RCC 7860 (cell line): Measurements from ENCODE around the gene METTL23.
"Not testable (repeated sequence)": the region's sequence is repeated elsewhere in the genome, so short reads cannot be mapped to it uniquely, and the experiment has no call there.

ENCODE experiments used
- DNase-seq: peaks from one replicate; pipeline ENCODE4 v3.0.0-alpha.2; 2015; ENCODE audit warnings: low spot score
- FAIRE-seq: peaks from 2 replicates; lab custom pipeline; 2012; peaks lifted over from hg19 to GRCh38; lab: Jason Lieb, UNC

METTL23 gene

DNA sequence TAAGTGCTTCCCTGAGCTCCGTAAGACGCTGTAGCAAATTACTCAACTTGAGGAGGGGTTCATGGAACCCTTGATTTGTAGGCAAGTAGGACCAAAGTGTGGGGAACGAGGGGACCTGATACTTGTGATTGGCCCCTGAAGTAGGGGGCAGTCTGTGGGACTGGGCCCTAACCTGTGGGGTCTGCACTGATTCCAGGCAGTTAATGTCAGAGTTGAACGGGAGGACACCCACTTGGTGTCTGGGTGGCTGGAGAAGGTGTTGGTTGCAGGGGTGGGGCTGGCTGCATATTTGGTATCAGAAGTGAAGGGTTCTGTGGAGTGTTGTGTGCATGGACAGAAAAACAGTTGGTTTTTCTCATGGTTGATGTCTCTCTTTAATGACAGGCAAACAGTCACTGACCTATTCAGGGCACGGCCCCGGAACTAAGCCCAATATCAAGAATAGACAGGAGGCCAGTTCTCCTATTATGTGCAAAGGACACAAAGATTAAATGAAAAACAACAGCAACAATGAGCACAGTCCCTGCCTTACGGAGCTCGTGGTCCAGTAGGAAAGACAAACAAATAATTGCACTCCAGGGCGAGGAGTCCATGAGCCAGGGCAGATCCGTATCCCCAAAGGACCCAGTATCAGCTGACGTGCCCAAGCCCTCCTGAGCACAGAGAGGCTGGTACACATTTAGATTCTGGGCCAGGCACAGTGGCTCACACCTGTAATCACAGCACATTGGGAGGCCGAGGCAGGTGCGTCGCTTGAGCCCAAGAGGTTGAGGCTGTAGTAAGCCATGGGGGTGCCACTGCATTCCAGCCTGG lies 35.1 kb upstream of the METTL23 start:
- no peak for DNase-seq
- FAIRE-seq, result no peak

DNA sequence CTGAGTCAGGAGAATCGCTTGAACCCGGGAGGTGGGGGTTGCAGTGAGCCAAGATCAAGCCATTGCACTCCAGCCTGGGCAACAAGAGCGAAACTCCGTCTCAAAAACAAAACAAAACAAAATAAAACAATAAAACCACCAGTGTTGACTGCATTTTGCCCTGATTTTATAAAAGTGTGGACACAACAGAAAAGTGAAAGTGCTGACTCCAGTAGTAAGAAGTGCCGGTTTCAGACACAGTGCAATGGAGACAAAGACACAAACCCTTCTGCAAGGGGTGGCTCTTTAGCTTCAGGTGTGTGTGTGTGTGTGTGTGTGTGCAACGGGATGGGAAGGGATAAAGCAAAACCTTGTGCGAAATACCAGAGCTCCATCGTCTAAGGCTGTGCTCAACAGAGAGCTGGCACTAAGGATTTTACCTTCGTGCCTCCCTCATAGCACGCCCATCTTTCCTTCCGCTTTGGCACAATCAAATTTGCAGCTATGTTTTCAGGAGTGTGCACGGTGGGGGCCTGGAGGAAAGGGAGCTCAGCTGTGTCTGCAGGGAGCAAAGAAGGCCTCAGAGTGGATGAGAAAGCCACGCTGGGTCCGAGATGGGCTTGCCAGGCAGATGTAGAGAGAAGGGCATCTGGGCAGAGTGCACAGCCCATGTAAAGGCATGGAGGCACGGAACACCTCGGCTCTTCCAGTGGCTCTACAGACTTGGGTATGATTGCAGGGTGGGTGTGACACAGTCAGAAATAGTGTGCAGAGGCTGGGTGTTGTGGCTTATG lies 31.4 kb upstream of the METTL23 start:
- FAIRE-seq (no peak), DNase-seq (no peak)

DNA sequence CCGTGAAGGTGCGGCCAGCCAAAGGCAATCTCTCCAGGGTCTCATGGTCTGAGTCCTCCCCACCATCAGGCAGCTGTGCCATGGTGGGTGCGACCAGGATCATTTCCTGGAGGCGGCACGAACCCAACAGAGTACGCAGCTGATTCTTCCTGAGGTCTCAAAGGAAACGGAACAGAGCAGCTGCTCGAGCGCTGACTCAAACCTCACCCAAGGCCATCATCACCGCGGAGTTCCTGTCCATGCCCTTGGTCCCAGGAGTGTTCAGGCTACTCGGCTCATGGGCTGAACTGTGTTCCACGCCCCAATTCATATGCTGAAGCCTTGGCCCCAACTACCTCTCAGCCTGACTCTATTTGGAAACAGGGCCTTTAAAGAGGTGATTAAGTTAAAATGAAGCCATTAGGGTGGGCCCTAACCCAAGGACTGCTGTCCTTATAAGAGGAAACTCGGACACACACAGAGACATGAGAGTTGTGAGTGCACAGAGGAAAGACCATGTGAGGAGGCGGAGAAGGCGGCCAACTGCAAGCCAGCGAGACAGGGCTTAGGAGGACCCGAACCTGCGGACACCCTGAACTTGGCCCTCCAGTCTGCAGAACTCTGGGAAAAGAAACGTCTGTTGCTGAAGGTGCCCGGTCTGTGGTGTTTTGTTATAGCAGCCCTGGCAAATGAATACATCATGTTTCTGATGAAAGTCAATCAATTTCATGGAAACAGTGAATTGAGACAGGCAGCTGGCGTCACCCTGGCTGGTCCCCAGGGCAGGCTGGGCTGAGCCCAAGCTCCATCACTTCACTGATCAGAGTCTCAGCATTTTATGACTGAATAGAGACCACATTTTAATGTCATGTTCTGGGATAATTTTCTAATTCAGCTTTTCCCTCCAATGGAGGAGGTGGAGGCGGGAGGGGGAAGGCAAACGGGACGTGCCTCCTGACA lies 29.6 kb upstream of the METTL23 start:
- DNase-seq (no peak), FAIRE-seq (no peak)

DNA sequence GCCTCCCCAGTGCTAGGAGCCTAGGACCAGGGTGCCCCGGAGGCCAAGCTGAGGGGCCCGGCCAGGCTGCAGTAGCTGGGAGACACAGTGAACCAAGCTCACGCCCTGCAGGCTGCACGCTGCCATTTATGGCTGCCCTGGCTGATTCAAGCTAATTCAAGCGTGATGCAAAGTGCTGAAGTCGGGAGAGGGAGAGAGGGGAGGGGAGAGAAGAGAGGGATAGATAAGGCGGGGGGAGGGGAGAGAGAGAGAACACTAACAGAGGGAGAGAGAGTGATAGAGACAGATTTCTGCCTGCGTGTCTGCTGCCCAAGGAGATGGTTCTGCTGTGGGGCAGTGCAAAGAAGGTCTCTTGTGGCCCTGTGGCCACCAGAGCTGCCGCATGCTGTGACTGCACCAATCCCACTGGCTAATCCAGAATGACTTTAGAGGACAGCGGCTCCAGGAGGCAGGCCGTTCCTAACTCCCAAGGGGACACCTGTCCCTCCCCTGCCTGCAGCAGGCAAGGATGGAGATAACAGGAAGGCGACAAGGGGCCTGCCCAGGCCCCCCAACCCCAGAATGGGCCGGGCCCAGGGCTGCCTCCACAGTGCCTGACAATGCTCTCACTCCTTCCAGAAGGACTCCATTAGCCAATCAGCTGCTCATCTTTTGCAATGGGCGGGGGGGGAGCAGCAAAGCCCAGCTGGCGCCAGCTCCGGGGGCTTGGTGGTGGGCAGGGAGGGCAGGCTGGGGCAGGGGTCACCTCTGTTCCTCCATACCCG lies 28.8 kb upstream of the METTL23 start:
- DNase-seq (peak; percentile 59), FAIRE-seq (peak; percentile 58)

DNA sequence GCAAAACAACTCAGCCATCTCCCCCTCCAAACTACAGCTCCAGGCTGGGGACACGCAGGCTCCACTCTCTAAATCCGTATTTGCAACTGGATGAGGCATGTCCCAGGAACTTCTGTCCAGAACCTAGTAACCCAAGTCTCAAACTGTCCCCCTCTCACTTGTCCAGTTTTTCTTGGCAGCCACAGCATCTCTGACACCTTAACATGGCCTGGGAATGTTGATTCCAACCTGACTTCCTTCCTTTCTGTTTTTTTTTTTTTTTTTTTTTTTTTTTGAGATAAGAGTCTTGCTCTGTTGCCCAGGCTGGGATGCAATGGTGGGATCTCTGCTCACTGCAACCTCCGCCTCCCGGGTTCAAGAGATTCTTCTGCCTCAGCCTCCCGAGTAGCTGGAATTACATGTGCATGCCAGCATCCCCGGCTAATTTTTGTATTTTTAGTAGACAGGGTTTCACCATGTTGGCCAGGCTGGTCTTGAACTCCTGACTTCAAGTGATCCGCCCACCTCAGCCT lies 28.1 kb upstream of the METTL23 start:
- FAIRE-seq, result not testable (repeated sequence)

DNA sequence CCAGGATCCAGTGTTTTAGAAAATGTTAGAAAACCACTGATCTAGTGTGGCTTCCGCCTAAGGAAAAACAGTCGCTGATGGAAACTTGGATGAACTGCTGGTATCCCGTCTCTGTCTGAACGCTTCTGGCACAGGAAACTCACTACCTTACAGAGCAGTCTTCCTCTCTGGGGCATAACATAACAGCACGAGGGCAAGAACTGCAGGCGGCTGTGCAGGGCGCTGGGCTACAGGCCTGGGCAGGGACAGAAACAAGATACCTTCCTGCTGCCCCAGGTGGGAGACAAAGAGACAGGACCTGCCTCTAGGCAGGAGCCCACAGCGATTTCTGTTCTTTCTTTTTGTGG lies 26.4 kb upstream of the METTL23 start:
- DNase-seq, result no peak

More for the DNA sequence above, 28.1 kb upstream of the METTL23 start:
- not testable (repeated sequence) for DNase-seq

DNA sequence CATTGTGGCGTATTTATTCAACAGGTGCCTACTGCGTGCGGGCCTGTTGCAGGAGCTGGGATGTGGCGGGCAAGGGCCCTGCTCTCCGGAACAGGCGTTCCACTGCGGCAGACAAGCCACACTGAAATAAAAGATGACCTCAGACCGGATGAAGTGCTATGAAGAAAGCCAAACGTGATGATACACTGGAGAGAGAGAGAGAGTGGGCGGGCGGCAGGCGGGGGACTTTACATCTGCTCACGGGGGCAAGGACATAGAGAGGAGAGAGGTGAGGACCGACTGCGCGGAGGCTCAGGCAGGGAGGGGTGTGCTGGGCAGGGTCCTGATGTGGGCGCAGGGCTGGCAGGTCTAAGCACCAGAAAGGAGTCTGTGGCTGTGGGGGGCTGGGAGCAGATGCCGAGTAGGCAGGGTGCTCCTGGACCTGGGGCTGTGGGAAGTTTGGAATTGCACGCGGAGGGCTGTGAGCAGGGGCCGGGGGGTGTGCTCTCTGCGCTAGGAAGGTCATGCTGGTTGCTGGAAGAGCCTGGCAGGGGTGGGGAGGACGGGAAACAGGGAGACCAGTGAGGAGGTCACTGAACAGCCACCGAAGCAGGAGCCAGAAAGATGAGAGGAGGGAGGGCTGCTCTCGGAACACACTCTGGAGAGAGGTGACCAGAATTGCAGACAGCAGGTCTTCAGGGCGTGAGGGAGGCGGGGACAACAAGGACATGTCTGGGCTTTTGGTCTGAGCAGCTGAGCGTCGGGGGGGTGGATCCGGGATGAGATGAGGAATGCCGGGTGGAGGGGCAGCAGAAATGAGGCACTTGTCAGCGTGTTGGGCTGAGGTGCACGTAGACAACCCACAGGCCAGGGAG lies 25.8 kb upstream of the METTL23 start:
- FAIRE-seq, result no peak

More for the DNA sequence above, 26.4 kb upstream of the METTL23 start:
- FAIRE-seq, result no peak

DNA sequence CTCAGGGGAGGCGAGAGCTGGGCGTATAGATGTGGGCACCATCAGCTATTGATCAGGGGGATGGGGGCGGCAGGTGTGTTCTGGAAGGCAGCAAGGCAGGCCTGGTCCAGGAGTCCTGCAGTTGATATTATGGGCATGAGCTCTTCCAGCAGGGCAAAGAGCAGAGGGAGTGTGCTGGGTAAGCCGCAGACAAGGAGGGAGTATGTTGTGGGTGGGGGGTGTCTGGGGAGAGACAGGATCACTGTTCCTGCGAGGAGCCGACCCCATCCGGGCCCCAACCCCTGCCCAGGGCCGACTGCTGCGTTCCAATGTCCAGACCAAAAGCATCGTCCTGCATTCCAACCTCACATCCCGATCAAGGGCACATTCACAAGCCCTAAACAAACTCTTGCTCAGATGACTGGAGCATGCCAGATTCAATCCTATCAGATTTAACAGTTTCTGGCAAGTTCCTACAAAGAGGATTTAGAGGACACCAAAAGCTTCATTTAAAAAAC lies 25.1 kb upstream of the METTL23 start:
- FAIRE-seq (no peak), DNase-seq (no peak)

More for the DNA sequence above, 25.8 kb upstream of the METTL23 start:
- DNase-seq, result no peak

DNA sequence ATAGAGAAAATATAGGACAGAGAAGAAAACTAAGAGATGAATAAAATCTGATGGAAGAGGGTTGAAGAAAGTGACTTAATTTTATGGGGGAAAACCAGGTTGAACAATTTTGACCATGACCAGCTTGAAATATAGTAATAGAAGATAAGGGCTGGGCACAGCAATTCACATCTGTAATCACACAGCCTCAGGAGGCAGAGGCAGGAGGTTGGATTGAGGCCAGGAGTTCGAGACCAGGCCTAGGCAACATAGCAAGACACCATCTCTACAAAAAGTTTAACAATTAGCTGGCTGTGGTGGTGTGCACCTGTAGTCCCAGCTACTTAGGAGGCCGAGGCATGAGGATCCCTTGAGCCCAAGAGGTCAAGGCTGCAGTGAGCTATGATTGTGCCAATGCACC lies 24.6 kb upstream of the METTL23 start:
- no peak for FAIRE-seq
- DNase-seq, result no peak

DNA sequence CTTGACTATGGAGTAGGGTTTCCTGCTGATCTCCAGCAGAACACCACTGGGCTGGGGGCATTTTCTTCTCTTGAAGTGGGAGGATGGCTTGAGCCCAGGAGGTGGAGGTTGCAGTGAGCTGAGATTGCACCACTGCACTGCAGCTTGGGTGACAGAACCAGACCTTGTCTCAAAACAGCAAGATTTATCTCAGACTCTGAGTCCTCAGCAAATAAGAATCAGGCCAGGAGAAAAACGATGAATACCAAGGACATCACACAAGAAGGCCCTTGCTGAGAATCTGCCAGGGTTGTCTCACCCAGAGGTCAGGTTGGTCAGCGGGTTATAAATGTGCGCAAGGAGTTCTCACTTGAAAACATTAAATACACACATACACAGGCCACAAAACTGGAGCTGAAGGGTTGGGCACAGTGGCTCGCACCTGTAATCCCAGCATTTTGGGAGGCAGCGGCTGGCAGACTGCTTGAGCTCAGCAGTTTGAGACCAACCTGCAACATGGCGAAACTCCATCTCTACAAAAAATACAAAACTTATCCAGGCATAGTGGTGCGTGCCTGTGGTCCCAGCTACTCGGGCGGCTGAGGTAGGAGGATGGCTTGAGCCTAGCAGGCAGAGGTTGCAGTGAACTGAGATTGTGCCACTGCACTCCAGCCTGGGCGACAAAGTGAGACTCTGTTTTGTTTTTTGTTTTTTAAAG lies 23.6 kb upstream of the METTL23 start:
- FAIRE-seq (no peak), DNase-seq (no peak)

DNA sequence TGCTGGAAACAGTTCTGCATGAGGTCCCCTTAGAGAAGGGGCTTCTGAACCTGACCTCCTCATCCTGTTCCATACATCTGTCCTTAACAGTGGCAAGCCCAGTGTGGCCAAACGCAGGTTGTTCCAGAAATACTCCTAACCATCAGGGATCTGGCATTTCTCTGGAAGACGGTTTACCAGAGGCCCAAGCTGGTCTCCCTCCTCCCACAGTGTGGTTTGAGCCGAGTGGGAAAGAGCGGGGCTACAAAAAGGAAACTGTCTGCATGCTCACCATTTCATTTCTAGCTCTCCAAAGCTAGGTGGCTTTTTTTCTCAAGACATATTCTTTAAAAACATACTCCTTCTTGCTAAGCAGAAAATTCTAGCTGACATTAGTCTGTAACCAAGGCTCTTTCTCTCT lies 21.8 kb upstream of the METTL23 start:
- no peak for FAIRE-seq
- no peak for DNase-seq

DNA sequence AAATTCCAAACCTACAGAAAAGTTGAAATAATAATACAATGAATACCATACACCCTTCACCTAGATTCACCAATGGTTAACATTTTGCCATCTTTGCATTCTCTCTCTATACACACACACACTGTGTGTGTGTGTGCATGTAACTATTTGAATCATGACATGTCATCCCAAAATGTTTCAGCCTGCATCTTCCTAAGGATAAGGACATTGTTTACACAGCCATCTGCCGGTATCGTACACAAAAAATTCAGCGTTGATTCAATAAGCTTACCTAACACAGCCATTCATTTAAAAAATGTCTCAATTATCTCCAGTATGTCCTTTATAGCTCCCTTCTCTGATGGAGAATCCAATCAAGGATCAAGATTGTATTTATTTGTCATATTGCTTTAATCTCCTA lies 19.8 kb upstream of the METTL23 start:
- FAIRE-seq, result no peak
- DNase-seq, result no peak

DNA sequence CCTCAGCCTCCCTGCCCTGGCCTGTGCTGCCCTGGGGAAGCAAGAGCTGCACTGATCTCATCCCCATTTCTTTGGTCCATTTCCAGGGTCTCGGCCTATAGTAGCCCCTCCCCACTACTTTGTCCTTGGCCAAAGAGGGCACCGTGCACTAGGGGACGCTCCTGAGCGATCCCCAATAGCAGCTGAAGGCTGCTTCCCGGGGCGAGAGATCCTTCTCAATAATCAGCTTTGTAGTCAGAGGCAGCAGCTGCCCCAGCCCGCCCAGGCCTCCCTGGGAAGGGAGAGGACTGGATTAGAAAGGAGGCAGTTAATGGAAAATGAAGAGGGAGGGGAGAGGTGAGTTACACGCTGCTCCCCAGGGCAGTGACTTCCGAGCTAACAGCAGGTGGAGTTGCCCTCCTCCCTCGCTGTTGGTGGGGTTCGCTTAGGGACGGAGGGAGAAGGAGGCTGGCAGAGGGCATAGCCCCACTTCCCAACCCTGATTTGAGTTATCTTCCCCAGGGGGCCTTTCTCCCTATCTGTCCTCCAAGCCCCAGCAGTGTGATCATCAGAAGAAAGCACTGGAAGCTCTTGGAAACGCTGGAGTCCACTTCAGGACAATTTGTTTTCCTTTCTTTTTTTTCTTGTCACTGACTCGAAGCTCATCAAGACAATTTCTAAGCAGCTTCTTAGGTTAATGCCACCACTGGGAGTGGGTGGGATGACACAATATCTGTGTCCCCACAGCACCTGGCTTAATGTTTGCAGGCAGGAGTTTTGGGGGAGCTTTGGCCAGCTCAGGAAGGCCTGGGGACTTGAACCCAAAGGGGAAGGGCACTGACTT lies 18.4 kb upstream of the METTL23 start:
- DNase-seq, result no peak
- FAIRE-seq, result no peak

DNA sequence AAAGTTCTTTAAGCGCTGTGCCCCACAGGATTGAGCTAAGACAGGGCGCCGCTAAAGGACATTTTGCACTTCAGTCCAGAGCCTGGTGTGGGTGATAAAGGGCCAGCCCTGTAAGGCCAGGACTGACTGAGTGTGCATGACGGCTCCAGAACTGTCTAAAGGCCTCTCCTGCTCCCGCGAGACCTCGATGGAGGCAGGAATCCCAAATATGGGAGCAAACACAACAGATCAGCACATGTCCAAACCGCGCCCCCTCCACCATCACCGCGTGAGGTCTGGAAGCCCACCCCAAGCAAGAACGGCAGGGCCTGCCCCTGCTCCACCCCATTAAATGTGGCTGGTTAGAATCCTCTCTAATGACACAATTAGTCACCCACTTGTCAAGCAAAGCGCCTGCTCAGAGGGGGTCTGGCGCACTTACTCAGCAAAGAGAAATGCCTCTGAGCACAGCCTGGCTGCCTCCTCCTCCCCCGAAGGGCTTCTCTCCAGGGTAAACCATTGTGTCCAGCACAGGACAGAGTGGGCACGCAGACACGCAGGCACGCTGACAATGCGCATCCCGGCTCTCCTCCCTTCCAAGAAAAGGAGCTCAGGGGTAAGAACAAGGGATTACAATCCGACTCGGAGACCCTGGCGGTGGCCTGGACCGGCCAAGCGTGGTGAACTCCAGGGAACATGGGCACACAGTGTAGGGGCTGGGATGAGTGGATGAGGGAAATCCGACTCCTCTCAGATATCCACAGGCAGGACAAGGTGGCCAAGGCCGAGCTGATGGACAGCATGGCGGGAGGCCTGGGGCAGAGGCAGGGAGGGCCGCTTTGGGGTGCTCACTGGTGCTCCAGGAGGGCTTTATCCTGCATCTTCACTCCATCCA lies 17.3 kb upstream of the METTL23 start:
- peak; percentile 88 for FAIRE-seq
- DNase-seq, result peak; percentile 94

DNA sequence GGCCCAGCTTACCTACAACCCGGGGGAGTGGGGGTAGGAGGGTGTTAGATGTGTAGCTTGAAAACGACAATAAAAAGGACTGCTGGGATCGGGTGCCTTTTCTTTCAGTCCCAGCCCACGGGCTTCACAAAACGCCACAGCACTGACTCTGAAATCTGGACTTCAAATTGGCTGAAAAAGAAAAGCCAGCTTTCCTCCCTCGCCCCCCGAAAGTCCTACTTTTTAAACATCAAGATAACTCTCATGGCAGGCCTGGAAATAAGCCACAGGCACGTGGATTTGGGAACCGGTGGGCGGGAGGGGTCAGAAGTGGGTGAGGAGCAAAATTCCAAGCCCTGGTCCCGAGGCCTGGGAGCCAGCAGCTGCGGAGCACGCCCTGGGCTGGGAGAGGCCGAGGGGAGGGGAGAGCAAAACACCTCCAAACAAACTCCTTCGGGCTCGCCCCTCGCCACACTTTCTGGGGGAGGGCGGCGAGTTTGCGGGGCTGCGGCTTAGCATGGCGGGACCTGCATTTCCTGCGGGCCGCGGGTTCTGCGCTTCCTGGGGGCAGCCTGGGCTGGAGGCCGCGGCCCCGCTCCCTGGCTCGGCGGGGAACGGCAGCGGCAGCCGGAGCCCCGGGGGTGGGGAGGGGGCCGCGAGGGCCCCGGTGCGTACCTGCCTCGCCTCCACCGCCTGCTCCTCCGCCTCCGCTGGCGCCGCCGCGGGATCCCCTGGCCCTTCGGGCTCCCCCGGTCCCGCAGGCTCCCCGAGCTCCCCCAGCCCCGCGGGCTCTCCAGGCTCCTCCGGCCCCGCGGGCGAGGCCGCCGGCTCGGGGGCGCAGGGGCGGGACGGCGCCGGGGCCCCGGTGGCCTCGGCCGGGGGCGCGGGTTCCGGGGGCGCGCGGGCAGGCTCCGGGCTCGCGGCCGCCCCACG lies 16.4 kb upstream of the METTL23 start:
- DNase-seq, FAIRE-seq: not testable (repeated sequence)
